GM23338 (cell line): Measurements from ENCODE around the gene CARNS1.

Source experiments
- CREB1 ChIP-seq: fragments of 250-450 bp; sonication (Bioruptor Pico); IDR thresholded peaks from 2 replicates; pipeline ENCODE4 v1.5.0; 2020; ENCODE audit warnings: low read depth, mild to moderate bottlenecking, moderate library complexity
- CTCF ChIP-seq, 2 experiments: fragments of 200-600 bp in 1 of 2; sonication (generic) in 1 of 2; conservative IDR thresholded peaks; 2 replicates each; pipeline versions ENCODE4 v1.5.1 to v1.6.1; 2016 to 2017; ENCODE audit warnings: antibody characterized with exemption in 2 of 2, low read depth in 2 of 2, mild to moderate bottlenecking in 2 of 2, moderate library complexity in 1 of 2
- REST ChIP-seq: IDR thresholded peaks from one replicate; pipeline ENCODE4 v1.6.1; 2018; ENCODE audit warnings: antibody characterized with exemption; ENCODE audit not compliant: unreplicated experiment

GRCh38 chr11:67368621-67369020 is 46.9 kb upstream of the CARNS1 start:
- TF ChIP-seq CTCF (conservative IDR thresholded peaks at IDR 0.05; ENCODE audit: low read depth in 2 of 2) (no peak), REST (no peak), CREB1 (CRISPR knock-in tag) (no peak)
